ENCODE data around the gene ENKD1. TPM values are rescaled to one million over a fixed set of nuclear protein-coding genes. Genes with fewer than 3 reads are reported as not detected.
A peak's percentile ranks its signal among the peaks of the same experiment; 100 is the strongest.

Gene ENKD1
- total and polyA plus RNA-seq, 2 of the 4 experiments (the other 2 are of a cell fraction): 2.9 to 6.3 TPM

DNA sequence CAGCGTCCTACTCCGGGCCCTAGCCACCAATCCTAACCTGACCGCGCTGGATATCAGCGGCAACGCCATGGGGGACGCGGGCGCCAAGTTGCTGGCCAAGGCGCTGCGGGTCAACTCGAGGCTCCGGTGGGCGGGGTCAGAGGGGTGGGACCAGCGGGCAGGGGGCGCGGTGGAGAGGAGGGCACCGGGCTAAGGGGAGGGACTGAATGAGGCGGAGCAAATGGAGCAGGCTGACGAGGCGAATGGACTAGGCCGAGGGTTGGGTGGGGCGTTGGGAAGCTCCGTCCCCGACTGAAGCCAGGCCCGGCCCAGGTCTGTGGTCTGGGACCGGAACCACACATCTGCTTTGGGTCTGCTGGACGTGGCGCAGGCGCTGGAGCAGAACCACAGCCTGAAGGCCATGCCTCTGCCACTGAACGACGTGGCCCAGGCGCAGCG, 17.0 kb downstream of the ENKD1 start (continued):
- no peak for TF ChIP-seq SMC3 (IDR thresholded peaks at IDR 0.05; ENCODE audit: low read depth, low read length)
- no peak for TF ChIP-seq ELK1 (IDR thresholded peaks at IDR 0.05; ENCODE audit: borderline replicate concordance, low read depth, low read length)
- TF ChIP-seq CEBPB (IDR thresholded peaks at IDR 0.05; ENCODE audit: low read depth, low read length): no peak

DNA sequence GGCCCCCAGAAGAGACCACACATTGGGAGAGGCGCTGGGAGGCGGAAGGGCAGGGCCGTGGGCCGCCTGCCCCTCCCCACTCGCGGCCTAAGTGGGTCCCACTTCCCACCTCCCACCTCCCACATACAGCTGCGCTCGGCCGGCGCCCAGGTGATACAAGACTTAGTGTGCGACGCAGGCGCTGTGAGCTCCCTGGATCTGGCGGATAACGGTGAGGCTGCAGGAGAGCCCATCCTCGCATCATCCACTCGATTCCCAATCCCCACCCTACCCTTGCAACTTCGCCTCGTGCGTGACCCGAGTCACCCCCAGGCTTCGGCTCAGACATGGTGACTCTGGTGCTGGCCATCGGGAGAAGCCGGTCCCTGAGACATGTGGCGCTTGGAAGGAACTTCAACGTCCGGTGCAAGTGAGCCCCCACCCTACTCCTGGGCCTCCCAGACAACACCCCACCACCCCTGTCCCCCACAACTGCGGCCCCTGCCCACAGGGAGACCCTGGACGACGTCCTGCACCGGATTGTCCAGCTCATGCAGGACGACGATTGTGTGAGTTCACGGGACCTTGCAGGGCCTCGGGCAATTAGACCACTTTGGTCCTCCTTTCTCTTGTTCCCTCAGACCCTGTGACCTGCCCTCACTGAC, 17.7 kb downstream of the ENKD1 start:
- ChIA-PET POLR2A (ENCODE audit: unreplicated experiment) (interaction anchor here (0.6 kb wide), 1 partner anchor 128 kb away, joined by 13 read pairs; no protein-coding TSS in a partner anchor), CTCF (interaction anchor here (0.7 to 1.1 kb wide), 2 partner anchors 19 to 128 kb away, joined by 3 to 4 read pairs; no protein-coding TSS in a partner anchor)
- peak overlapping the region; percentile 55 for H2AK9ac ChIP-seq (replicated peaks; ENCODE audit: low read depth, low read length, poor library complexity)
- no peaks in the 10 kb centered on the region for H3K9me1 ChIP-seq (ENCODE audit: insufficient read depth, low read length)
- no peaks in the 10 kb centered on the region for H3K79me1 ChIP-seq (ENCODE audit: low read depth in 1 of 2, low read length in 2 of 2)
- no peak overlapping the region for H2BK15ac ChIP-seq (ENCODE audit: low read depth, low read length)
- peaks cover 4% of the 10 kb centered on the region; the same call in 1 of the 2 replicates for H3K4me1 ChIP-seq (ENCODE audit: control insufficient read depth, insufficient read depth, low read length)
- BruUV-seq (replicated peaks): no TSS peak
- H3K4ac ChIP-seq (ENCODE audit: low read depth, low read length): no peak overlapping the region
- H3K4me2 ChIP-seq (ENCODE audit: low read depth, low read length): no peak overlapping the region
- H3K27ac ChIP-seq (ENCODE audit: insufficient read depth, low read length): no peak overlapping the region
- H4K91ac ChIP-seq (ENCODE audit: insufficient read depth, low read depth, low read length): no peak overlapping the region
- dilution Hi-C loops (cut with HindIII; ENCODE audit: low sequenced_read_pairs, unreplicated experiment): no loop called here
- no peak overlapping the region for H4K8ac ChIP-seq (ENCODE audit: low read depth in 2 of 2, low read length in 2 of 2)
- ATAC-seq (ENCODE audit: low read depth) (no peak), DNase-seq (no peak)
- no peak overlapping the region for H3K4me3 ChIP-seq (ENCODE audit: insufficient read depth, low read depth, low read length)
- H2BK20ac ChIP-seq (ENCODE audit: low read depth, low read length): no peak overlapping the region
- peaks cover 79% of the 10 kb centered on the region for H3K27me3 ChIP-seq (ENCODE audit: control insufficient read depth, insufficient read depth, low read length)
- H3K14ac ChIP-seq (replicated peaks; ENCODE audit: low read depth, low read length): no peak overlapping the region
- no peak overlapping the region for H4K5ac ChIP-seq (ENCODE audit: low read depth, low read length)
- WGBS, 2 experiments (ENCODE audit: extremely low coverage in 2 of 2, insufficient read length in 1 of 2): 38% methylated on average over 17 of the region's 35 CpGs; no CpG with 5 or more reads in 1 of the 2 experiments
- H2AFZ ChIP-seq (replicated peaks; ENCODE audit: low read length, poor library complexity): peak overlapping the region; percentile 32
- intact Hi-C loops (cut with micrococcal nuclease): no loop called here
- H3K23ac ChIP-seq (ENCODE audit: low read depth, low read length): no peak overlapping the region; the same call in 1 of the 2 replicates
- H2BK120ac ChIP-seq (ENCODE audit: low read depth, low read length): no peak overlapping the region
- in situ Hi-C loops (cut with MboI; ENCODE audit: low sequenced_read_pairs): no loop called here
- no peak overlapping the region for H3K18ac ChIP-seq (ENCODE audit: low read depth, low read length)
- H3K9me3 ChIP-seq (ENCODE audit: control insufficient read depth, insufficient read depth, low read length): no peaks in the 10 kb centered on the region
- no peak overlapping the region for H2BK5ac ChIP-seq (ENCODE audit: low read depth, low read length, poor library complexity, severe bottlenecking)
- no peak overlapping the region for H3K56ac ChIP-seq (ENCODE audit: extremely low read depth, insufficient read depth, low read length)
- H4K20me1 ChIP-seq (ENCODE audit: insufficient read depth, low read length): peaks cover 9% of the 10 kb centered on the region
- no peak overlapping the region for H2AK5ac ChIP-seq (ENCODE audit: low read depth, low read length)
- H3K36me3 ChIP-seq (ENCODE audit: control insufficient read depth, insufficient read depth, low read length): no peaks in the 10 kb centered on the region
- H3K9ac ChIP-seq (ENCODE audit: low read depth, low read length): no peak overlapping the region
- TF ChIP-seq SMC3 (IDR thresholded peaks at IDR 0.05; ENCODE audit: low read depth, low read length) (no peak), RAD21 (IDR thresholded peaks at IDR 0.05; ENCODE audit: low read length) (no peak), ELK1 (IDR thresholded peaks at IDR 0.05; ENCODE audit: borderline replicate concordance, low read depth, low read length) (no peak), RCOR1 (IDR thresholded peaks at IDR 0.05; ENCODE audit: insufficient replicate concordance, low read length) (no peak), RFX5 (IDR thresholded peaks at IDR 0.05; ENCODE audit: low read depth, low read length) (no peak), POLR2A (IDR thresholded peaks at IDR 0.05; ENCODE audit: low read depth, low read length) (no peak), NFE2L2 (IDR thresholded peaks at IDR 0.05; ENCODE audit: low read depth, low read length) (no peak), FOS (IDR thresholded peaks at IDR 0.05; ENCODE audit: low read depth, low read length) (no peak)
